OCI-LY7 (cell line): Measurements from ENCODE around the gene PGPEP1.

Experiments
- EZH2phosphoT487 ChIP-seq: fragments of 200-600 bp; sonication (generic); IDR thresholded peaks from 2 replicates; pipeline ENCODE4 v1.6.1; 2018; ENCODE audit warnings: low read depth, borderline replicate concordance, mild to moderate bottlenecking, mixed run types, antibody characterized with exemption, low read length, moderate library complexity, mixed read lengths
- TF ChIP-seq, protein P1 (sequence below): fragments of 200-600 bp; sonication (generic); conservative IDR thresholded peaks from 2 replicates; pipeline ENCODE4 v1.5.1; 2014; ENCODE audit warnings: mild to moderate bottlenecking, antibody characterized with exemption, low read length, moderate library complexity, mixed read lengths

DNA sequence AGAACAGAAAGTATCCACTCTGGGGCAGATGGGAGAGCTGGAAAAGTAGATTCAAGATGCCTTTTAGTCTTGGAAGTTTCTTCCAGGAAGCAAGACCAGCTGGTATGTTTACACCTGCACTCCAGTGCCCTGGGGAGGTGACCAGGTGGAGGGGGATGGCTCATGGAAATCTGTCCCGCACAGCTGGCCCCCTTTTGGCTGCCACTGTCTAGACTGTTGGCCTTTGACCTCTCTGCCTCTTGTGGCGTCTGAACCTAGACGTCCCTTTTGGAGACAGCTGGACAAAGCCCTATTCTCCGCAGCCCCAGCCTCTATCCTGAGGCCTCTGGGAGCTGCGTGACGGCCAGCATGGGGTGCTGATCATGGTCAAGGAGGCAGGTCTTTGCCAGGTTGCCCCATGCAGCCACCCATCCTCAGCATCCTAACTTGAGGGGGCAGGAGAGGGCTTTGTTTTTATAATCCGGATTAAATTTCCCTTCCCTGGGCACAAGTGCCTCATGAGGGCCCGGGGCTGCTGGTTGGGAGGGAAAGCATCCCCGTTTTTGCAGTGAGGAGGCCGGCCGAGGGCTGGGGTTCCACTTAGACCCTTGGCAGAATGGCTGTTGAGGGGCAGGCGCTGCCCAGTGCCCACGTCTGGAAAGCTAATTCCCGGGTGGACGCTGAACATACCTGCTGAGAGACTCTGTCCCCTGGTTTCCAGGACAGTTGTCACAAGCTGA lies 28.3 kb downstream of the PGPEP1 start:
- TF ChIP-seq, protein P1, sequence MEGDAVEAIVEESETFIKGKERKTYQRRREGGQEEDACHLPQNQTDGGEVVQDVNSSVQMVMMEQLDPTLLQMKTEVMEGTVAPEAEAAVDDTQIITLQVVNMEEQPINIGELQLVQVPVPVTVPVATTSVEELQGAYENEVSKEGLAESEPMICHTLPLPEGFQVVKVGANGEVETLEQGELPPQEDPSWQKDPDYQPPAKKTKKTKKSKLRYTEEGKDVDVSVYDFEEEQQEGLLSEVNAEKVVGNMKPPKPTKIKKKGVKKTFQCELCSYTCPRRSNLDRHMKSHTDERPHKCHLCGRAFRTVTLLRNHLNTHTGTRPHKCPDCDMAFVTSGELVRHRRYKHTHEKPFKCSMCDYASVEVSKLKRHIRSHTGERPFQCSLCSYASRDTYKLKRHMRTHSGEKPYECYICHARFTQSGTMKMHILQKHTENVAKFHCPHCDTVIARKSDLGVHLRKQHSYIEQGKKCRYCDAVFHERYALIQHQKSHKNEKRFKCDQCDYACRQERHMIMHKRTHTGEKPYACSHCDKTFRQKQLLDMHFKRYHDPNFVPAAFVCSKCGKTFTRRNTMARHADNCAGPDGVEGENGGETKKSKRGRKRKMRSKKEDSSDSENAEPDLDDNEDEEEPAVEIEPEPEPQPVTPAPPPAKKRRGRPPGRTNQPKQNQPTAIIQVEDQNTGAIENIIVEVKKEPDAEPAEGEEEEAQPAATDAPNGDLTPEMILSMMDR: no peak
- no peak for TF ChIP-seq EZH2phosphoT487
